T-helper 2 cell treated with Interferon-gamma antibody and Interleukin-4, amounts not matched to agents 5 μg/mL and 100 μg/mL, for 36 hours (primary cell): ENCODE results near the gene DDAH1.

Experiments used
- DNase-seq: peaks from one replicate; pipeline ENCODE4 v3.0.0; 2021; ENCODE audit warnings: low spot score
- H3K27ac Mint-ChIP-seq: one replicate; pipeline ENCODE4 v1.8.0; 2021; ENCODE audit warnings: mild to moderate bottlenecking, mixed read lengths
- H3K27me3 Mint-ChIP-seq: one replicate; pipeline ENCODE4 v1.8.0; 2021; ENCODE audit warnings: low read depth, mixed read lengths
- H3K36me3 Mint-ChIP-seq: one replicate; pipeline ENCODE4 v1.8.0; 2021; ENCODE audit warnings: low read depth, mixed read lengths
- H3K4me1 Mint-ChIP-seq: one replicate; pipeline ENCODE4 v1.8.0; 2021; ENCODE audit warnings: low read depth, mixed read lengths
- H3K4me3 Mint-ChIP-seq: one replicate; pipeline ENCODE4 v1.8.0; 2022; ENCODE audit warnings: mild to moderate bottlenecking, moderate library complexity, mixed read lengths
- H3K9me3 Mint-ChIP-seq: one replicate; pipeline ENCODE4 v1.8.0; 2021; ENCODE audit warnings: mixed read lengths

The DDAH1 gene

DNA sequence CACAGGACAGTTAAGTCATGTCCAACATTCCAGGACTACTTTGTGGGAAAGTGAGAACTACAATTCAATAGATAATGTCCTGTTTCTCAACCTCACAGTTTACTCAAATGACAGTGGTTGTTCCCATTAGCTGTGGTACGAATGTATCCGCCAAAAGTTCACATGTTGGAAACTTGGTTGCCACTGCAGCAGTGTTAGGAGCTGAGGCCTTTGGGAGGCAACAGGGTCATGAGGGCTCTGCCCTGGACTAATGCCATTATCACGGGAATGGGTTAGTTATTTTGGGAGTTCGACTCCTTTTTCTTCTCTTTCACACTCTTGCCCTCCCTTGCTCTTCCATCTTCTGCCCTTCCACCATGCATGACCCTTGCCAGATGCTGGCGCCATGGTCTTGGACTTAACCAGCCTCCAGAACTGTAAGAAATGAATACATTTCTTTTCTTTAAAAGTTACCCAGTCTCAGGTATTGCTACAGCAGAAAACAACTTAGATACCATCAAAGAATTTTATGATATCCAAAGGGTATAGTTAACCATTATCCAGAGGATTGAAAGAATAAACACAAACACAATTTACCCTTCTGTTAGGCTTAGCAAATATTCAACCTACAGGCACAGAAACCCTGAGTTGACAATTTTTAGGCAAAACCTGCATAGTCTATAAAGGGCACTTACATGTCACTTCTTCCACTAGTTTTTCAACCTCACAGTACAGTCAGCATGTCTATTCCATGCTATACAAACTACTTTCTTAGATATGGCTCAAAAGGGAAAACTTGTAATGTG lies 196.0 kb downstream of the DDAH1 start:
- no peak overlapping the region for H3K4me3 Mint-ChIP-seq
- H3K27me3 Mint-ChIP-seq = no peaks in the 10 kb centered on the region
- H3K4me1 Mint-ChIP-seq = peaks cover 22% of the 10 kb centered on the region
- peaks cover 60% of the 10 kb centered on the region for H3K36me3 Mint-ChIP-seq
- DNase-seq = no peak
- H3K9me3 Mint-ChIP-seq = no peaks in the 10 kb centered on the region
- H3K27ac Mint-ChIP-seq = no peak overlapping the region
